PFSK-1 (cell line): Measurements from ENCODE around the gene IL17RD.

ENCODE experiments used
- FOXP2 ChIP-seq: optimal IDR thresholded peaks from 2 replicates; pipeline ENCODE3; 2011; ENCODE audit warnings: borderline replicate concordance, control low read depth, inconsistent platforms; ENCODE audit not compliant: insufficient read depth; ENCODE audit errors: extremely low read length, extremely low read depth
- POLR2AphosphoS5 ChIP-seq: IDR thresholded peaks from 2 replicates; pipeline ENCODE4 v1.6.1; 2012; ENCODE audit warnings: low read depth, mild to moderate bottlenecking, control low read depth, low read length, moderate library complexity
- REST ChIP-seq, 2 experiments: IDR thresholded peaks; 2 replicates each; pipeline versions ENCODE4 v1.6.1 to v1.8.0; 2011 to 2012; ENCODE audit warnings: low read depth in 2 of 2, low read length in 2 of 2, control low read depth in 1 of 2, inconsistent platforms in 1 of 2, mild to moderate bottlenecking in 1 of 2, moderate library complexity in 1 of 2; ENCODE audit not compliant: insufficient read depth in 1 of 2
- SIN3A ChIP-seq: IDR thresholded peaks from 2 replicates; pipeline ENCODE4 v1.6.1; 2012; ENCODE audit warnings: mild to moderate bottlenecking, low read length, moderate library complexity, borderline replicate concordance; ENCODE audit not compliant: insufficient read depth
- TAF1 ChIP-seq: IDR thresholded peaks from 2 replicates; pipeline ENCODE4 v1.6.1; 2012; ENCODE audit warnings: low read length, control low read depth, borderline replicate concordance; ENCODE audit not compliant: insufficient read depth

Gene IL17RD

GRCh38 chr3:57165641-57166040 is 488 bp upstream of the IL17RD start:
- TF ChIP-seq TAF1 (no peak), POLR2AphosphoS5 (no peak)

- TF ChIP-seq REST (IDR thresholded peaks at IDR 0.05; ENCODE audit: insufficient read depth in 1 of 2, low read depth in 2 of 2, low read length in 2 of 2) = no peak
- TF ChIP-seq TAF1 = no peak
- TF ChIP-seq FOXP2 = no peak
- TF ChIP-seq POLR2AphosphoS5 = no peak
- TF ChIP-seq SIN3A = no peak
Observed at GRCh38 chr3:57164217-57164656, 916 bp downstream of the IL17RD start.

GRCh38 chr3:57163751-57164150 is 1.4 kb downstream of the IL17RD start:
- TF ChIP-seq FOXP2 = no peak
- TF ChIP-seq TAF1 = no peak
- TF ChIP-seq SIN3A = no peak
- TF ChIP-seq POLR2AphosphoS5 = no peak
- TF ChIP-seq REST (IDR thresholded peaks at IDR 0.05; ENCODE audit: insufficient read depth in 1 of 2, low read depth in 2 of 2, low read length in 2 of 2) = no peak

- TF ChIP-seq POLR2AphosphoS5 = no peak
- TF ChIP-seq FOXP2 = no peak
- no peak for TF ChIP-seq SIN3A
- TF ChIP-seq REST (IDR thresholded peaks at IDR 0.05; ENCODE audit: insufficient read depth in 1 of 2, low read depth in 2 of 2, low read length in 2 of 2) = no peak
Observed at GRCh38 chr3:57161915-57162314, 3.2 kb downstream of the IL17RD start.

- TF ChIP-seq POLR2AphosphoS5 (no peak), TAF1 (no peak)
Observed at GRCh38 chr3:57160765-57161538, 4.2 kb downstream of the IL17RD start.

- TF ChIP-seq POLR2AphosphoS5 (no peak), FOXP2 (no peak), REST (IDR thresholded peaks at IDR 0.05; ENCODE audit: insufficient read depth in 1 of 2, low read depth in 2 of 2, low read length in 2 of 2) (no peak), SIN3A (no peak), TAF1 (no peak)
Observed at GRCh38 chr3:57160076-57160764, 4.9 kb downstream of the IL17RD start.
